MM.1S (cell line): ENCODE results near the gene PAGR1.
"Not testable (repeated sequence)": the region's sequence is repeated elsewhere in the genome, so short reads cannot be mapped to it uniquely, and the experiment has no call there.

Experiments used
- DNase-seq: peaks from one replicate; pipeline ENCODE4 v3.0.0-alpha.2; 2015
- H2AFZ ChIP-seq: fragments of 300-600 bp; sonication (generic); 2 replicates; pipeline ENCODE4 v1.6.0; 2016; ENCODE audit warnings: antibody characterized with exemption, low read length
- H3F3A ChIP-seq: fragments of 300-600 bp; sonication (generic); 2 replicates; pipeline ENCODE4 v1.6.1; 2016; ENCODE audit warnings: mild to moderate bottlenecking, antibody characterized with exemption, low read length, moderate library complexity, mixed read lengths; ENCODE audit not compliant: insufficient read depth
- H3K27ac ChIP-seq: fragments of 300-600 bp; sonication (generic); 2 replicates; pipeline ENCODE4 v1.5.1; 2016; ENCODE audit warnings: mild to moderate bottlenecking, low read length
- H3K27me3 ChIP-seq: fragments of 300-600 bp; sonication (generic); replicated peaks from 2 replicates; pipeline ENCODE4 v1.6.0; 2016; ENCODE audit warnings: low read length; ENCODE audit not compliant: insufficient read depth
- H3K36me3 ChIP-seq: fragments of 300-600 bp; sonication (generic); replicated peaks from 2 replicates; pipeline ENCODE4 v1.6.1; 2016; ENCODE audit warnings: mild to moderate bottlenecking, low read length, mixed read lengths; ENCODE audit not compliant: insufficient read depth
- H3K4me1 ChIP-seq: fragments of 300-600 bp; sonication (generic); 2 replicates; pipeline ENCODE4 v1.6.1; 2016; ENCODE audit warnings: low read length, mixed read lengths
- H3K4me2 ChIP-seq: fragments of 300-600 bp; sonication (generic); 2 replicates; pipeline ENCODE4 v1.6.0; 2016; ENCODE audit warnings: low read depth, low read length
- H3K4me3 ChIP-seq: fragments of 300-600 bp; sonication (generic); 2 replicates; pipeline ENCODE4 v1.5.1; 2016; ENCODE audit warnings: low read length, mixed read lengths
- H3K79me2 ChIP-seq: fragments of 300-600 bp; sonication (generic); 2 replicates; pipeline ENCODE4 v1.6.1; 2016; ENCODE audit warnings: mixed run types, low read length, mixed read lengths
- H3K9ac ChIP-seq: fragments of 300-600 bp; sonication (generic); 2 replicates; pipeline ENCODE4 v1.6.1; 2016; ENCODE audit warnings: low read length, mixed read lengths
- H3K9me2 ChIP-seq: fragments of 300-600 bp; sonication (generic); replicated peaks from 2 replicates; pipeline ENCODE4 v1.6.1; 2016; ENCODE audit warnings: mild to moderate bottlenecking, low read length, mixed read lengths; ENCODE audit not compliant: insufficient read depth
- H3K9me3 ChIP-seq: fragments of 300-600 bp; sonication (generic); replicated peaks from 2 replicates; pipeline ENCODE4 v1.6.1; 2016; ENCODE audit warnings: mild to moderate bottlenecking, low read length, mixed read lengths; ENCODE audit not compliant: insufficient read depth
- H4K20me1 ChIP-seq: fragments of 300-600 bp; sonication (generic); 2 replicates; pipeline ENCODE4 v1.6.1; 2016; ENCODE audit warnings: mild to moderate bottlenecking, low read length, moderate library complexity, mixed read lengths; ENCODE audit not compliant: insufficient read depth
- EZH2 ChIP-seq: fragments of 300-600 bp; sonication (generic); optimal IDR thresholded peaks from 2 replicates; pipeline ENCODE3; 2017; ENCODE audit warnings: low read depth, mild to moderate bottlenecking, antibody characterized with exemption, low read length, mixed read lengths
- EZH2phosphoT487 ChIP-seq: fragments of 300-600 bp; sonication (generic); IDR thresholded peaks from 2 replicates; pipeline ENCODE4 v1.6.1; 2018; ENCODE audit warnings: antibody characterized with exemption, low read length
- TF ChIP-seq, protein P1 (sequence below): fragments of 300-600 bp; sonication (generic); IDR thresholded peaks from 2 replicates; pipeline ENCODE4 v1.5.1; 2016; ENCODE audit warnings: antibody characterized with exemption, low read length, mixed read lengths

The PAGR1 gene

GRCh38 chr16:29868396-29869009 is 52.6 kb downstream of the PAGR1 start:
- no peaks in the 10 kb centered on the region for H3K4me1 ChIP-seq
- TF ChIP-seq, protein P1, sequence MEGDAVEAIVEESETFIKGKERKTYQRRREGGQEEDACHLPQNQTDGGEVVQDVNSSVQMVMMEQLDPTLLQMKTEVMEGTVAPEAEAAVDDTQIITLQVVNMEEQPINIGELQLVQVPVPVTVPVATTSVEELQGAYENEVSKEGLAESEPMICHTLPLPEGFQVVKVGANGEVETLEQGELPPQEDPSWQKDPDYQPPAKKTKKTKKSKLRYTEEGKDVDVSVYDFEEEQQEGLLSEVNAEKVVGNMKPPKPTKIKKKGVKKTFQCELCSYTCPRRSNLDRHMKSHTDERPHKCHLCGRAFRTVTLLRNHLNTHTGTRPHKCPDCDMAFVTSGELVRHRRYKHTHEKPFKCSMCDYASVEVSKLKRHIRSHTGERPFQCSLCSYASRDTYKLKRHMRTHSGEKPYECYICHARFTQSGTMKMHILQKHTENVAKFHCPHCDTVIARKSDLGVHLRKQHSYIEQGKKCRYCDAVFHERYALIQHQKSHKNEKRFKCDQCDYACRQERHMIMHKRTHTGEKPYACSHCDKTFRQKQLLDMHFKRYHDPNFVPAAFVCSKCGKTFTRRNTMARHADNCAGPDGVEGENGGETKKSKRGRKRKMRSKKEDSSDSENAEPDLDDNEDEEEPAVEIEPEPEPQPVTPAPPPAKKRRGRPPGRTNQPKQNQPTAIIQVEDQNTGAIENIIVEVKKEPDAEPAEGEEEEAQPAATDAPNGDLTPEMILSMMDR, result no peak
- no peak for TF ChIP-seq EZH2
- no peak for TF ChIP-seq EZH2phosphoT487
- H3K9me2 ChIP-seq, result no peaks in the 10 kb centered on the region
- no peak overlapping the region for H3K27ac ChIP-seq
- H3K9me3 ChIP-seq, result no peaks in the 10 kb centered on the region
- H2AFZ ChIP-seq, result no peak overlapping the region
- no peak for DNase-seq
- H3K27me3 ChIP-seq, result peaks cover 30% of the 10 kb centered on the region; the same call in 1 of the 2 replicates
- no peak overlapping the region for H3K4me3 ChIP-seq
- no peaks in the 10 kb centered on the region for H4K20me1 ChIP-seq
- no peak overlapping the region for H3K4me2 ChIP-seq
- no peaks in the 10 kb centered on the region for H3K79me2 ChIP-seq
- H3K9ac ChIP-seq, result no peak overlapping the region
- H3F3A ChIP-seq, result no peaks in the 10 kb centered on the region
- H3K36me3 ChIP-seq, result no peaks in the 10 kb centered on the region

DNA sequence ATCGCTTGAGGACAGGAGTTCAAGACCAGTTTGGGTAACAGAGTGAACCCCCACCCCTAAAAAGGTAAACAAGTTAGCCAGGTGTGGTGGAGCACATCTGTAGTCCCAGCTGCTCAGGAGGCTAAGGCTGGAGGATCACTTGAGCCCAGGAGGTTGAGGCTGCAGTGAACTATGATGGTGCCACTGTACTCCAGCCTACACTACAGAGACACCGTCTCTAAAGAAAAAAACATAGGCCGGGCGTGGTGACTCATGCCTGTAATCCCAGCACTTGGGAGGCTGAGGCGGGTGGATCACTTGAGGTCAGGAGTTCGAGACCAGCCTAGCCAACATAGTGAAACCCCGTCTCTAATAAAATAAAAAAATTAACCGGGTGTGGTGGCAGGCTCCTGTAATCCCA is 53.1 kb downstream of the PAGR1 start:
- not testable (repeated sequence) for H3K79me2 ChIP-seq, H3K4me3 ChIP-seq, H2AFZ ChIP-seq, H3F3A ChIP-seq, H4K20me1 ChIP-seq, H3K4me2 ChIP-seq, DNase-seq, H3K9ac ChIP-seq, H3K9me3 ChIP-seq, H3K4me1 ChIP-seq, H3K9me2 ChIP-seq, H3K27ac ChIP-seq, H3K36me3 ChIP-seq
- H3K27me3 ChIP-seq, result peaks cover 32% of the 10 kb centered on the region
